GM19193 (cell line): ENCODE data around the gene MFAP3L.

Source experiments
- POLR2A ChIP-seq: IDR thresholded peaks from 4 replicates; pipeline ENCODE4 v1.6.1; 2011; ENCODE audit not compliant: insufficient read depth, insufficient read length; ENCODE audit errors: extremely low read depth

The MFAP3L gene

DNA sequence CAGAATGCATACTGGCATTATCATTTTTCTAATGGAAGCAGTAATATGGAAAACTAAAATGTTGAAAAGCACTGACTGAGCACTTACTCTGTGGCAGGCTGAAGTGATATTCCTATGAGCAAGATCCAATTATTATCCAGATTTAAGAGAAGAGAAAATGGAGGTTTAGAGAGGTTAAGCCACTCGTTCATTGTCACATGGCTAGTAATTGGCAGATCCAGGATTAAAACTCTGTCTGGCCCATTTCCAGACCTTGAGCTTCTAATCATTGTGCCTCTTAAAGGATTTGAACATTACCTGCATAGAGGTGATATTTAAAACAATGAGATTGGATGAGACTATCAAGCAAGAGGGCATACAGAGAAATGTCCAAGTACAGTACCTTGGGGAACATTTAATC lies 80.6 kb downstream of the MFAP3L start:
- no peak for TF ChIP-seq POLR2A

DNA sequence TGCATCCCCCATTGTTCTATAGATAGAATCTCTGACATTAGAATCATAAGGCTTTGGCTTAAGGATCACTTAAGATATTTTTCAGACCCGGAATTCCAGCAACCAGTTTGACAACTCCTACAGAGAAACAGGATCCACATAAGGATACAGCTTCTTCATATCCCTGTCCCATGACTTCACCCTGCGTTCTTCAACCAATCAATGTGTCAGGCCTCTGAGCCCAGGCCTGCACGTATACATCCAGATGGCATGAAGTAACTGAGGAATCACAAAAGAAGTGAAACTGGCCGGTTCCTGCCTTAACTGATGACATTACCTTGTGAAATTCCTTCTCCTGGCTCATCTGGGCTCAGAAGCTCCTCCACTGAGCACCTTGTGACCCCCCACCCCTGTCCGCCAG lies 85.1 kb downstream of the MFAP3L start:
- TF ChIP-seq POLR2A, result no peak

DNA sequence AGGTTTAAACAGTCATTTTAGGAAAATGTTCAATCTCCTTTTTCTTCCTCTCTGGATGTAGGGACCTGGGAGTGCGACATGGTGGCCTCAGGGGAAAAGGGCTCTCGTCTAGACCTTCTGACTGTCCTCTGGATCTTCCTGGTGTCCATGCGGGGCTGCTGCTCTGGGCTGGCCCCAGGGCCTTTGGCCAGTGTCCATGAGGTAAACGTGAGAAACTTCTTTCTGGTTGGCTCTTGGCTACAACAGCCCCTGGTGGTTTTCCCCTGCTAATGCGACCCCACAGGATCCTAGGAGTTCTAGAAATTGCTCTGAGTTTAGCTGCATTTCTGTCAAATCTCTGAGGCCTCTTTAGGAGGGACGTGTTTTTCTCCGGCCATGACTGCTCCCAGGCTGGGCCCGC lies 85.7 kb downstream of the MFAP3L start:
- TF ChIP-seq POLR2A, result no peak
